CD4-positive, alpha-beta T cell treated with Interleukin-12 subunit alpha and Interleukin-12 subunit beta, for 1 hour (primary cell): ENCODE data around the gene TOR4A.
A peak's percentile ranks its signal among the peaks of the same experiment; 100 is the strongest.
"Not testable (repeated sequence)": the region's sequence is repeated elsewhere in the genome, so short reads cannot be mapped to it uniquely, and the experiment has no call there.

Experiments used
- DNase-seq: peaks from one replicate; pipeline ENCODE4 v3.0.0-alpha.2; 2020

Gene TOR4A

DNA sequence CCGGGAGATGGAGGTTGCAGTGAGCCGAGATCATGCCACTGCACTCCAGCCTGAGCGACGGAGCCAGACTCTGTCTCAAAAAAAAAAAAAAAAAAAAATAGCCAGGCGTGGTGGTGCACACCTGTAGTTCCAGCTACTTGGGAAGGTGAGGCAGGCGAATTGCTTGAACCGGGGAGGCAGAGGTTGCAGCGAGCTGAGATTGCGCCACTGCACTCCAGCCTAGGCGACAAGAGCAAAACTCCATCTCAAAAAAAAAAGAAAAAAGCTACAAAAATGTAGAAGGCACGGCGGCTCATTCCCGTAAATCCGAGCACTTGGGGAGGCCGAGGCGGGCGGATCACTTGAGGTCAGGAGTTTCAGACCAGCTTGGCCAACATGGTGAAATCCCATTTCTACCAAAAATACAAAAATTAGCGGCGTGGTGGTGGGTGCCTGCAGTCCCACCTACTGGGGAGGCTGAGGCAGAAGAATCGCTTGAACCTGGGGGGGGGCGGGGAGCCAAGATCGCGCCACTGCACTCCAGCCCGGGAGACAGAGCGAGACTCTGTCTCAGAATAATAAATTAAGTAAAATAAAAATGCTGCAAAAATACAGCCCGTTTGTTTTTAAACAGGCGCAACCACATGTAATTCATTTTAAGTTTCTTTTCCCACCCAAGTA, 37.9 kb upstream of the TOR4A start:
- DNase-seq = not testable (repeated sequence)

DNA sequence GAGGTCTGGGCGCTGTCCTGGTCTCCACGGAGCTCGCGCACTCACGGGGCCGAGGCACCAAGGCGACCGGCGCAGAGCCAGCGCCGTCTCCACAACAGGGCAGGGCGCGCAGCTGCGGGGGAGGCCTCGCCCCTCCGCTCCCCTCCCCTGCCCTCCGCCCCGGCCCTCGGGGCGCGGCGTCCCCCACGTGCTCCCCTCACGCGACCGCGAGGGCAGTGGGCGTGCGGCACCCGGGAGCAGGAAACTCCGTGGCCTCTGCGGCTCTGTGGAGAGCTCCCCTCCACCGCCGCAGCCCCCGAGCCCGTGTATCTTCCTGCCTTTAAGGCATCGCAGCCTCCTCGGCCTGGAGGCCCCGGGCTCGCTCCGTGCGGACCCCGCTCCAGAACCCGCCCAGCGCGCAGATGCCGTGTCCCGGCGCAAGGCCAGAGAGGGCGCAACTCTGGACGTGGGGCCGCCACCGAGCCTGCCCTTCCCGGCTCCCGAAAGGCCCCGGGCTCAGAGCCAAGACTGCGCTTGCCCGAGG, 37.1 kb upstream of the TOR4A start:
- peak; percentile 78 for DNase-seq

DNA sequence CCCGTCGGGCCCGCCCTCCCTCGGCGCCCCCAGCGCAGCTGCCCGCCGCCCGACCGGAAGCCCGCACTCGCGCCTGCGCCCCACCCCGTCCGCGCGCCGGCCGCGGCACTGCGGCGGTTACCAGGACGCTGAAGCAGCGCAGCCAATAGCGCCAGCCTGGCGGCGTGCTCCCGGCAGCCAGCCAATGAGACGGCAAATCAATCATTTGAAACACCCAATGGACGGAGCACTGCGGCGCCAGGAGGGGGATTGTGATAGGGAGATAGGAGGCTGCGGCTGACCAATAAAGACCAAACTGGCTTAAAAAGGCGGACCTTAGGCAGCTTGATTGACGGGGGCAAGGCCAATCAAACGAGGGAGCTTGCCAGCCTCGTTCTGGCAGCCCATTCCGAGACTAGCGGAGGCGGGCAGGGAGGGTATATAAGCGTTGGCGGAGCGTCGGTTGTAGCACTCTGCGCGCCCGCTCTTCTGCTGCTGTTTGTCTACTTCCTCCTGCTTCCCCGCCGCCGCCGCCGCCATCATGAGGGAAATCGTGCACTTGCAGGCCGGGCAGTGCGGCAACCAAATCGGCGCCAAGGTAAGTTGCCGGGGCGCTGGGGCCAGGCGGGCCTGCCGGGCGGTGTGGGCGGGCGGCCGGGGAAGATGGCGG, 36.6 kb upstream of the TOR4A start, which contains the start of gene TUBB4B:
Gene TUBB4B, plus strand, starts transcription at position 447 of the 649 bp plus-strand sequence. Its CDS starts 74 bp downstream, at position 521.
- DNase-seq = peak; percentile 99

- peak; percentile 70 for DNase-seq
These were observed 35.8 kb upstream of the TOR4A start for GRCh38 chr9:137241490-137242268.

DNA sequence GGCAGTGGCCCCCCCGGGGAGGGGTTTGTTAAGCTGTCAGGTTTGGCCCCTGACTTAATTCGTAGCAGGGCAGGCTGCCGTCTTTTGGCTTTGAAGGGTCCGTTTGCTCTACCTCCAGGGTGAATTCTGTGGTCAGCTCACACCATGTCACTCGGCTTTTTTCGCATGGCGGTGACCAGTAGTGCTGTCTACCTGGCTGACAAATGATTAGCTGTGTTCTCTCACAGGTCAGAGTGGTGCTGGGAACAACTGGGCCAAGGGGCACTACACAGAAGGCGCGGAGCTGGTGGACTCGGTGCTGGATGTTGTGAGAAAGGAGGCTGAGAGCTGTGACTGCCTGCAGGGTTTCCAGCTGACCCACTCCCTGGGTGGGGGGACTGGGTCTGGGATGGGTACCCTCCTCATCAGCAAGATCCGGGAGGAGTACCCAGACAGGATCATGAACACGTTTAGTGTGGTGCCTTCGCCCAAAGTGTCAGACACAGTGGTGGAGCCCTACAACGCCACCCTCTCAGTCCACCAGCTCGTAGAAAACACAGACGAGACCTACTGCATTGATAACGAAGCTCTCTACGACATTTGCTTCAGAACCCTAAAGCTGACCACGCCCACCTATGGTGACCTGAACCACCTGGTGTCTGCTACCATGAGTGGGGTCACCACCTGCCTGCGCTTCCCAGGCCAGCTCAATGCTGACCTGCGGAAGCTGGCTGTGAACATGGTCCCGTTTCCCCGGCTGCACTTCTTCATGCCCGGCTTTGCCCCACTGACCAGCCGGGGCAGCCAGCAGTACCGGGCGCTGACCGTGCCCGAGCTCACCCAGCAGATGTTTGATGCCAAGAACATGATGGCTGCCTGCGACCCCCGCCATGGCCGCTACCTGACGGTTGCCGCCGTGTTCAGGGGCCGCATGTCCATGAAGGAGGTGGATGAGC, 35.0 kb upstream of the TOR4A start:
- no peak for DNase-seq

DNA sequence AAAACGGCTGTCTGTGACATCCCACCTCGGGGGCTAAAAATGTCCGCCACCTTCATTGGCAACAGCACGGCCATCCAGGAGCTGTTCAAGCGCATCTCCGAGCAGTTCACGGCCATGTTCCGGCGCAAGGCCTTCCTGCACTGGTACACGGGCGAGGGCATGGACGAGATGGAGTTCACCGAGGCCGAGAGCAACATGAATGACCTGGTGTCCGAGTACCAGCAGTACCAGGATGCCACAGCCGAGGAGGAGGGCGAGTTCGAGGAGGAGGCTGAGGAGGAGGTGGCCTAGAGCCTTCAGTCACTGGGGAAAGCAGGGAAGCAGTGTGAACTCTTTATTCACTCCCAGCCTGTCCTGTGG, 34.3 kb upstream of the TOR4A start:
- DNase-seq = not testable (repeated sequence)

DNA sequence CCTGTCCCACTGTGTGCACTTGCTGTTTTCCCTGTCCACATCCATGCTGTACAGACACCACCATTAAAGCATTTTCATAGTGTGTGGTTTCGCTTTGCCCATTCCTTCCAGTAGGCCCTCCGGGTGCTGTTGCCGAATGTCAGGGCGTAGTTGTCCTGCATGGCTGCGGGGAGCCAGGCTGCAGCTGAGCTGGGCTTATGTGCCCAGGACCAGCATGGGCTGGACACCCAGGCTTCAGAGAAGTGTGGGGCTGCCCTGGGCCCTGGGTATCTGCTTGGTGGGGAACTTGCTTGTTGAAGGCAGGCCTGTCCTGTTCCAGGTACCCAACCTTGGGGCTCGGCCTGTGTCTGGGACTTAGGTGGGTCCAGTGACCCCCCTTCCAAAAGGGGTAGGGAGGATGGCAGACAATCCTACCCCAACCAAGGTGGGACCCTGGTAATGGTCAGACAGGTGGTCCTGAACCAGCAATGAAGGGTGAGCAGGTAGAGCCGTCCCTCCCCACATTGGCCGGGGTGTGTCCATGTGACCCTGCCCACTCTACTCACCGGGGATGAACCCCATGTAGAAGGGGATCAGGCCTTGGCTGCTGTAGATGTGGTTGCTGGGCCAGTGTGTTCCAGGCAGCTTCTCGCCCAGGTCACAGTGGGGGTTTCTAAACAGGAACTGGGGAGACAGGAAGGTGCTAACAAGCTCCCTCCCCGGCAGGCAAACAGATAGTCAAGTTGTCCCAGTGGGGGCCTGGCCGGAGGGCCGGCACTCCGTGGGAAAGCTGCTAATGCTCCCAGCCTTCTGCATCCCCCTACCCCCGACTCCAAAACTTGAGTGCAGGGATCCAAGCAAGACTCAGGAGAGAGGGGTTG, 33.7 kb upstream of the TOR4A start:
- DNase-seq = no peak

DNA sequence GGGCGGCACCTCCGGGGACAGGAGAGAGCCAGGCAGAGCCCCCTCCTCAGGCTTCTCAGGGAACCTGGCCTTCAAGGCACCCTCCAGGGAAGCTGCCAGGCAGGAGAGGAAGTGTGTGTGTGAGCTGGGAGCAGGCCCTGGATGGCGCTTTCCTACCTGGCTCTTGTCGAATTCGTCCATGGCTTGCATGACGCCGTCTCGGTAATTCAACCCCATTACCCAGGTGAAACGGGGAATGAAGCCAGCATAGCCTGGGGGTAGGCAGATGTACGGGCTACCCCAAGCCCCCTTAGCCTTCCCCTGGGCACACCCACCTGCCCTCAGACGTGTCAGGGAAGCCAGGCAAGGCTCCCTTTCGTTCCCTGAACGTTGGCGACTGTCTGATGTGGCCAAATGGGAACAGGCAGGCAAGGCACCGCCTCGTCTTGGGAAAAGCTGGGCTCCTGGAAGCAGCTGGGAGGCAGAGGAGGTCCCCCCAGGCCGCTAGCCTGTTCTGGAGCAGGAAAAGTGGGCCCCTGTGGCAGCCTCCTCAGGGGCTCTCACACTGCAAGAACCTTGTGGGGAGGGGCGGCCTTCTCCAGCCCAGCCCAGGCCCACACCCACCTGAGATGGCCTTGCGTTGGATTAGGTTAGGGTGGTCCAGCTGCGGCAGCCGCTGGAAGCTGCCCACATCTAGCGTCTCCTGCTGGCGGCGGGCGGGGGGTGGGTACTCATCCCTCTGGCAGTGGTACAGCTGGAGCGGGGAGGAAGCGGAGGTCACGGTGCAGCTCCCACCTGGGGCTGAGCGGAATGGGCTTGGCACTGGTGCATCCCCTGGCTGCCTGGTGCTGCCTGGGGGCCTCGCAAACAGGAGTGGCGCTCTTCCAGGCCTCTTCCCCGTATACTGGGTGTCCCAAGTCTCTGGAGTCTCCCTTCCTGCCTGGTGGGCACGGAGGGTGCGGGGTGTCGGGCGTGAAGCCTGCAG, 32.8 kb upstream of the TOR4A start:
- no peak for DNase-seq

- DNase-seq = no peak
These were observed 31.8 kb upstream of the TOR4A start for GRCh38 chr9:137245450-137246421.

DNA sequence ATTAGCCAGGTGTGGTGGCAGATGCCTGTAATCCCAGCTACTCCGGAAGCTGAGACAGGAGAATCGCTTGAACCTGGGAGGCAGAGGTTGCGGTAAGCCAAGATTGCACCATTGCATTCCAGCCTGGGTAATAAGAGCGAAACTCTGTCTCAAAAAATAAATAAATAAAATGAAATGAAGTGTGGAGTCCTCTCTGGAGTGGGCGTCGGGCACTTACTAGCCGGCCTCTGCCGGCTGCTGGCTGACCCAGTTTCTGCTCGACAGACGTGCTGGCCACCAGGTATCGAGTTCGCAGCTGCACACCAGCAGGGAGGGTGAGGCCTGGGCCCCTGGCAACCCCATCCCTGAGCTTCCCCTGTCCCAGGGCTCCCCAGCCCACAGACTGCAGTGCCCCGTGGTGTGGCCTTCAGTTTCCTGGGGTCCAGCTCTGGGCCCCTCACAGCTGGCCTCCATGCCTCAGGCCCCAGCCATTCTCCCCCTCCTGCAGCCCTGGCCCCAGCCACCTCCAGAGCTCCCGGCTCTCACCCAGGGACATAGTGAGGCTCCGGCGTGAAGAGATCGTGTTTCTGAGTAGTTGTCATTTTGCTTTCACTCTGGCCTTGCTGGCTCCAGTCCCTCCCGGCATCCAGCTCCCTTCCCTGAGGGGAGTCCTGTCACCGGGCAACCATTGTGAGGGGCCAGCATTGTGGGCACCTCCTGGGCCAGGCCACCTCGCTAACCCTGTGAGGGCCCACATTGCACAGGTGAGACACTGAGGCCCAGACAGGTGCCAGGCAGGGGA, 30.2 kb upstream of the TOR4A start:
- DNase-seq = no peak

GRCh38 chr9:137247916-137248175, 29.7 kb upstream of the TOR4A start:
- no peak for DNase-seq

DNA sequence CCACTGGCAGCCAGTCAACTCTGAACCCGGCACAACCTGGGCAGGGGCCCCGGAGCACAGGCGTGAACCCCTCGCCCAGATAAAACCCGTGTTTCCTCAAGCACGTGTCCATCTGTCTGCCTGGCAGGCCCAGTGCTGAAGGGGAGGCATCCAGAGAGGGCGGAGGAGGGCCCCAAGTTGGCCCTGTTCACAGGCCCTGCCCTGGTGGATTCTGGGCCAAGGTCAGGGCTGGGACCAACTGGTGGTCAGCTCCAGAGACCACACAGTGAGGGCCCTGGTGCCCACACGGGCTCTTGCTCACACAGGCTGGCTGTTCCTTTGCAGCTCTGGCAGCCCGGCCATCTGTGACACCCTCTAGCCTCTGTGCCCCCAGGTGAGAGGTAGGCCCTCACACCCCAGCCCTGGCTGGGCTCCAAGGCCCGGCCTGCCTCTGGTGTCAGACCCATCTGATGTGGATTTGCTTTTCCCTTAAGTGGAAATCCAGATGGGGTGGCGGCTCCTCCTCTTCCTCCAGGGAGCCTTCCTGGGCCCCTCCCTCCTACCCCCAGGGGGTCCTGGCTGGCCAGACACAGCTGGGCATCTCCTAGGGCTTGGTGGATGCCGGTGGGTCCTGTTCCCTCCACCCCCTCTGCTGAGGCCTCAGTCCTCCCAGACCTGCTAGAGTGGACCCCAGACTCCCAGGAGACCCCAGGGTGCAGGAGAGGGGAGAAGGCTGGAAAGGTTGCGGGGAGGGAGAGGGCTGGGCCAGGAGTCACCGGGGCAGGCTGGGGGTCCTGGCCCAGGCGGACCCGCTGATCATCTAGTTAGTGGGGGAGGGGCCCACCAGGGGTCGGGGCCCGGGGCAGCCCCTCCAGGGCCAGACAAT, 27.0 kb upstream of the TOR4A start:
- no peak for DNase-seq

- no peak for DNase-seq
These were observed 26.4 kb upstream of the TOR4A start, which contains the start of gene STPG3 for GRCh38 chr9:137251194-137251461. Gene STPG3 (plus strand): TSS chr9:137251286. CDS start chr9:137251287, 1 bp downstream.

DNA sequence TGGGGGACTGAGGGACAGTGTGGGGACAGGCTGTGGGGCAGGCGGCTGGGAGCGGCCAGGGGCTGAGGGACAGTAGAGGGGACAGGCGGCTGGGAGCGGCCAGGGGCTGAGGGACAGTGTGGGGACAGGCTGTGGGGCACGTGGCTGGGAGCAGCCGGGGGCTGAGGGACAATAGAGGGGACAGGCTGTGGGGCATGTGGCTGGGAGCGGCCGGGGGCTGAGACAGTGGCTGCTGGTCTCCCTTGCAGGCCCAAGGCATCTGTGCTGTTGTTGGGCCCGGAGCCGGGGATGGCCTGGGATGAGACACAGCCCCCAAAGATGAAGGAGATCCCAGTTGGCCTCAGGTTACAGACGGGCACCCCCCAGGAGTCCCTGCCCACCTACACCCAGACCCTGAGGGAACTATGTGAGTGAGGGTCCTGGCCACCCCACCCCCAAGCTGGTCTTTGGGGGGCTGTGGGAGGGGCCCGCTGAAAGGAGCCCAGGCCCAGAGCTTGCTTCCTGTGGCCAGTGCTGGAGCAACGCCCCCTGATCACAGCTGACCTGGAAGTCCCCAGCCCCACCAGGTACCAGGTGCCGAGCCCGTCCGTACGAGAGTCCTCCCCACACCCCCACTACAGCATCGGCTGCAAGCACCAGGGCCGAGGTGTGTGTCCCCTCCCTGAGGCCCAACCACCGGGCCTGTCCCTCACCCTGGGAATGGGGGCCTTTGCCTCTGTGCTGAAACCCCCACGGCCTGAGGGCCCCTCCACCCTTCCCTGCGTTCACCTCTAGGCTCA, 25.8 kb upstream of the TOR4A start:
- DNase-seq = no peak

DNA sequence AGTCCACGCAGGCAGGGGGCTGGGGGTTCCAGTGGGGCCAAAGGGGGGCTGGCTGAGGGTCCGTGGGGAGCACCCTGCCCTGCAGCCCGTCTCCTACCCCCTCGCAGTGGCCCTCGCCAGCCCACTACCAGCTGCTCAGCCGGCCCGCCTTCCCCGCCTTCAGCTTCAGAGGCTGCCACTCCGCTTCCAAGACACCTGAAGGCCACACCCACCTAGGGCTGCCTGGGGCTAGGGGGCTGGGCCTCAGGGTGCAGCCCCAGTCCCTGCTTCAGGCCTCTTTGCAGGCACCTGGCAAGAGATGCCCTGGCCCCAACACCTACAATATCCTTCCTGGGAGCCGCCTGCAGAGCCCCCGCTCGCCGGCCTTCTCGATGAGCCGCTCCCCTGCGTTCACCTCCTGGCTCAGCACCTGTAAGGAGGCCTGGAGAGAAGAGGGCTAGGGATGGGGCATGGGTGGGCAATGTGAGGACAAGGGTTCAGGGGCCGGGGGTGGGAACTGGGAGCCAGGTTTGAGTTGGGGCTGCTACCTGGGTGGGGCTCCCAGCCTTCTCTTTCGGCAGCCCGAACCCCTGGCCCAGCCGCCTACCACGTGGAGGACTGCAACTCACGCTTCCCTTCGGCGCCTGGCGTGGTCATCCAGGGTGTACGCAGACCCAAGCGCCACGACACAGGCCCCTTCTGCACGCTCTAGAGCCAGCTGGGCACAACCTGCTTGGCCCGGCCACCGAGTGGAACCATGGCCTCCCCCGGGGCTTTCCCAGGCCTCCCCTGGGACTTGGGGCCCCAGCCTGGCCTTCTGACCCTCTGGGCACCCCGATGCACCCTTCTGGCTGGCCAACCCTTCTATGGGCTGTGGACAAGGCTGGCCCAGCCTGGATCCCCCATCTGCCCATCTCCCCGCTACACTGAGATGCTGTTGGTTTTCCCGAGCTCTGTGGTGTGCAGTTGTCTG, 24.7 kb upstream of the TOR4A start:
- DNase-seq = no peak
